ENCODE results near the gene DLGAP1. TPM values are rescaled to one million over a fixed set of nuclear protein-coding genes. Genes with fewer than 3 reads are reported as not detected.

DLGAP1 gene
- total and polyA plus RNA-seq, 2 of the 13 experiments (the other 11 are each of a cell fraction or from before 2014, with no cell fraction given) = 0.01 TPM; not detected in 1

GRCh38 chr18:3595369-3596273 lies 859.5 kb downstream of the DLGAP1 start (continued):
- TF ChIP-seq SP1 (IDR thresholded peaks at IDR 0.05) (no peak), SP1 (CRISPR knock-in tag; IDR thresholded peaks at IDR 0.05) (no peak), MIER3 (CRISPR knock-in tag; IDR thresholded peaks at IDR 0.05; ENCODE audit: borderline replicate concordance) (peak; percentile 87; the same call in 1 of the 2 replicates), JARID2 (CRISPR knock-in tag; IDR thresholded peaks at IDR 0.05; ENCODE audit: insufficient replicate concordance) (peak; percentile 28), FOXO1 (CRISPR knock-in tag; IDR thresholded peaks at IDR 0.05) (peak; percentile 95), HIC2 (CRISPR knock-in tag; IDR thresholded peaks at IDR 0.05; ENCODE audit: low read depth) (peak; percentile 86; the same call in 1 of the 2 replicates), ZNF333 (CRISPR knock-in tag; IDR thresholded peaks at IDR 0.05; ENCODE audit: borderline replicate concordance) (no peak), ZBTB34 (CRISPR knock-in tag; IDR thresholded peaks at IDR 0.05) (0 out of 2 replicates have a peak, but pooled peaks have one; percentile 3), GATAD2A (CRISPR knock-in tag; IDR thresholded peaks at IDR 0.05) (peak; percentile 94), REST (IDR thresholded peaks at IDR 0.05; ENCODE audit: borderline replicate concordance in 1 of 2, low read depth in 1 of 2, low read length in 2 of 2) (peak in 1 of 2 experiments; percentile 78; a peak in 1 of 4 replicates), ZNF441 (CRISPR knock-in tag; IDR thresholded peaks at IDR 0.05; ENCODE audit: borderline replicate concordance) (0 out of 2 replicates have a peak, but pooled peaks have one; percentile 20), ZNF773 (CRISPR knock-in tag; IDR thresholded peaks at IDR 0.05; ENCODE audit: borderline replicate concordance) (no peak), ATF2 (CRISPR knock-in tag; IDR thresholded peaks at IDR 0.05) (peak; percentile 80), HNRNPL (IDR thresholded peaks at IDR 0.05; ENCODE audit: low read depth, low read length) (peak; percentile 36; the same call in 1 of the 2 replicates), DZIP1 (CRISPR knock-in tag; IDR thresholded peaks at IDR 0.05) (no peak), ZNF709 (CRISPR knock-in tag; IDR thresholded peaks at IDR 0.05) (0 out of 2 replicates have a peak, but pooled peaks have one; percentile 40), SP140L (CRISPR knock-in tag; IDR thresholded peaks at IDR 0.05; ENCODE audit: borderline replicate concordance) (no peak)

Data from HepG2 (cell line).